GDM1 (cell line): ENCODE measurements around the gene HERC3.

Experiments used
- DNase-seq: peaks from one replicate; lab custom pipeline; 2025; lab: John Stamatoyannopoulos, UW

HERC3 gene

GRCh38 chr4:88591787-88592599, at the start of gene HERC3:
Gene HERC3, plus strand, starts transcription at chr4:88592480. Its CDS starts 13,344 bp downstream, at chr4:88605824.
- peak; percentile 90 for DNase-seq

- no peak for DNase-seq
Measured at GRCh38 chr4:88549815-88550214, 42.5 kb upstream of the HERC3 start.

- no peak for DNase-seq
Measured at GRCh38 chr4:88567591-88567990, 24.7 kb upstream of the HERC3 start.

GRCh38 chr4:88570001-88570400, 22.3 kb upstream of the HERC3 start:
- no peak for DNase-seq

GRCh38 chr4:88573276-88573980, 18.9 kb upstream of the HERC3 start:
- no peak for DNase-seq

GRCh38 chr4:88573995-88574394, 18.3 kb upstream of the HERC3 start:
- DNase-seq, result no peak

GRCh38 chr4:88575186-88575585, 17.1 kb upstream of the HERC3 start:
- DNase-seq, result no peak

- no peak for DNase-seq
Measured at GRCh38 chr4:88582493-88582892, 9.8 kb upstream of the HERC3 start.

- no peak for DNase-seq
Measured at GRCh38 chr4:88583631-88584470, 8.4 kb upstream of the HERC3 start.

- no peak for DNase-seq
Measured at GRCh38 chr4:88584471-88584900, 7.8 kb upstream of the HERC3 start.

GRCh38 chr4:88585917-88586316, 6.4 kb upstream of the HERC3 start:
- no peak for DNase-seq

- DNase-seq, result no peak
Measured at GRCh38 chr4:88587306-88587705, 5.0 kb upstream of the HERC3 start.

GRCh38 chr4:88592600-88593448, 544 bp downstream of the HERC3 start:
- DNase-seq, result peak; percentile 70

GRCh38 chr4:88597970-88598660, 5.8 kb downstream of the HERC3 start:
- DNase-seq, result no peak

- DNase-seq, result no peak
Measured at GRCh38 chr4:88599298-88599697, 7.0 kb downstream of the HERC3 start.

GRCh38 chr4:88599714-88600113, 7.4 kb downstream of the HERC3 start:
- DNase-seq, result no peak

- DNase-seq, result no peak
Measured at GRCh38 chr4:88600176-88600838, 8.0 kb downstream of the HERC3 start.

GRCh38 chr4:88604978-88605678, 12.8 kb downstream of the HERC3 start:
- DNase-seq, result no peak

- DNase-seq, result peak; percentile 7
Measured at GRCh38 chr4:88605736-88606135, 13.5 kb downstream of the HERC3 start.

GRCh38 chr4:88606832-88607231, 14.6 kb downstream of the HERC3 start:
- DNase-seq, result no peak
